MM.1S (cell line): ENCODE measurements around the gene DNAAF5.

Experiments used
- DNase-seq: peaks from one replicate; pipeline ENCODE4 v3.0.0-alpha.2; 2015
- H2AFZ ChIP-seq: fragments of 300-600 bp; sonication (generic); 2 replicates; pipeline ENCODE4 v1.6.0; 2016; ENCODE audit warnings: antibody characterized with exemption, low read length
- H3F3A ChIP-seq: fragments of 300-600 bp; sonication (generic); 2 replicates; pipeline ENCODE4 v1.6.1; 2016; ENCODE audit warnings: mild to moderate bottlenecking, antibody characterized with exemption, low read length, moderate library complexity, mixed read lengths; ENCODE audit not compliant: insufficient read depth
- H3K27ac ChIP-seq: fragments of 300-600 bp; sonication (generic); 2 replicates; pipeline ENCODE4 v1.5.1; 2016; ENCODE audit warnings: mild to moderate bottlenecking, low read length
- H3K27me3 ChIP-seq: fragments of 300-600 bp; sonication (generic); replicated peaks from 2 replicates; pipeline ENCODE4 v1.6.0; 2016; ENCODE audit warnings: low read length; ENCODE audit not compliant: insufficient read depth
- H3K36me3 ChIP-seq: fragments of 300-600 bp; sonication (generic); replicated peaks from 2 replicates; pipeline ENCODE4 v1.6.1; 2016; ENCODE audit warnings: mild to moderate bottlenecking, low read length, mixed read lengths; ENCODE audit not compliant: insufficient read depth
- H3K4me1 ChIP-seq: fragments of 300-600 bp; sonication (generic); 2 replicates; pipeline ENCODE4 v1.6.1; 2016; ENCODE audit warnings: low read length, mixed read lengths
- H3K4me2 ChIP-seq: fragments of 300-600 bp; sonication (generic); 2 replicates; pipeline ENCODE4 v1.6.0; 2016; ENCODE audit warnings: low read depth, low read length
- H3K4me3 ChIP-seq: fragments of 300-600 bp; sonication (generic); 2 replicates; pipeline ENCODE4 v1.5.1; 2016; ENCODE audit warnings: low read length, mixed read lengths
- H3K79me2 ChIP-seq: fragments of 300-600 bp; sonication (generic); 2 replicates; pipeline ENCODE4 v1.6.1; 2016; ENCODE audit warnings: mixed run types, low read length, mixed read lengths
- H3K9ac ChIP-seq: fragments of 300-600 bp; sonication (generic); 2 replicates; pipeline ENCODE4 v1.6.1; 2016; ENCODE audit warnings: low read length, mixed read lengths
- H3K9me2 ChIP-seq: fragments of 300-600 bp; sonication (generic); replicated peaks from 2 replicates; pipeline ENCODE4 v1.6.1; 2016; ENCODE audit warnings: mild to moderate bottlenecking, low read length, mixed read lengths; ENCODE audit not compliant: insufficient read depth
- H3K9me3 ChIP-seq: fragments of 300-600 bp; sonication (generic); replicated peaks from 2 replicates; pipeline ENCODE4 v1.6.1; 2016; ENCODE audit warnings: mild to moderate bottlenecking, low read length, mixed read lengths; ENCODE audit not compliant: insufficient read depth
- H4K20me1 ChIP-seq: fragments of 300-600 bp; sonication (generic); 2 replicates; pipeline ENCODE4 v1.6.1; 2016; ENCODE audit warnings: mild to moderate bottlenecking, low read length, moderate library complexity, mixed read lengths; ENCODE audit not compliant: insufficient read depth
- EZH2 ChIP-seq: fragments of 300-600 bp; sonication (generic); optimal IDR thresholded peaks from 2 replicates; pipeline ENCODE3; 2017; ENCODE audit warnings: low read depth, mild to moderate bottlenecking, antibody characterized with exemption, low read length, mixed read lengths
- EZH2phosphoT487 ChIP-seq: fragments of 300-600 bp; sonication (generic); IDR thresholded peaks from 2 replicates; pipeline ENCODE4 v1.6.1; 2018; ENCODE audit warnings: antibody characterized with exemption, low read length
- TF ChIP-seq, protein P1 (sequence below): fragments of 300-600 bp; sonication (generic); IDR thresholded peaks from 2 replicates; pipeline ENCODE4 v1.5.1; 2016; ENCODE audit warnings: antibody characterized with exemption, low read length, mixed read lengths

The DNAAF5 gene

DNA sequence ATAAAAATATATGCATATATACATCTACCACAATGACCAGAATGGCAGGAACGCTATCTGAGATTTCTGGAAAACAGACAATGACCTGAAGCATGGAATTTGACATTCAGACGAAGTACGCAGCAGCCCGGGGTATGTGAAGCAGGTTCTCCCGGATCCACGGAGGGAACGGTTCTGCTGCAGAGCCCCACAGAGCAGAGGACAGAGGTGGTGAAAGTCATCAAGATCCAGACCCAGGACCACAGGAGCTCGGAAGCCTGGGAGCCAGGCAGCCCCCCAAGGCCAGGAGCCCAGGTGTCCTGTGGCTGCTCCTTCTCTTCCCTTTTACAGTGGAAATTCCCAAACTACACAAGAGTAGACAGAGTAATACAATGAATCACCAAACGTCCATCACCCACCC, 42.1 kb upstream of the DNAAF5 start:
- H2AFZ ChIP-seq, result no peak overlapping the region
- H3K27ac ChIP-seq, result no peak overlapping the region
- TF ChIP-seq, protein P1, sequence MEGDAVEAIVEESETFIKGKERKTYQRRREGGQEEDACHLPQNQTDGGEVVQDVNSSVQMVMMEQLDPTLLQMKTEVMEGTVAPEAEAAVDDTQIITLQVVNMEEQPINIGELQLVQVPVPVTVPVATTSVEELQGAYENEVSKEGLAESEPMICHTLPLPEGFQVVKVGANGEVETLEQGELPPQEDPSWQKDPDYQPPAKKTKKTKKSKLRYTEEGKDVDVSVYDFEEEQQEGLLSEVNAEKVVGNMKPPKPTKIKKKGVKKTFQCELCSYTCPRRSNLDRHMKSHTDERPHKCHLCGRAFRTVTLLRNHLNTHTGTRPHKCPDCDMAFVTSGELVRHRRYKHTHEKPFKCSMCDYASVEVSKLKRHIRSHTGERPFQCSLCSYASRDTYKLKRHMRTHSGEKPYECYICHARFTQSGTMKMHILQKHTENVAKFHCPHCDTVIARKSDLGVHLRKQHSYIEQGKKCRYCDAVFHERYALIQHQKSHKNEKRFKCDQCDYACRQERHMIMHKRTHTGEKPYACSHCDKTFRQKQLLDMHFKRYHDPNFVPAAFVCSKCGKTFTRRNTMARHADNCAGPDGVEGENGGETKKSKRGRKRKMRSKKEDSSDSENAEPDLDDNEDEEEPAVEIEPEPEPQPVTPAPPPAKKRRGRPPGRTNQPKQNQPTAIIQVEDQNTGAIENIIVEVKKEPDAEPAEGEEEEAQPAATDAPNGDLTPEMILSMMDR, result no peak
- no peak for TF ChIP-seq EZH2phosphoT487
- no peak for TF ChIP-seq EZH2
- no peaks in the 10 kb centered on the region for H3K27me3 ChIP-seq
- H3K79me2 ChIP-seq, result no peaks in the 10 kb centered on the region
- H3K9ac ChIP-seq, result no peak overlapping the region
- H3K36me3 ChIP-seq, result no peaks in the 10 kb centered on the region
- no peak overlapping the region for H3K4me2 ChIP-seq
- H3F3A ChIP-seq, result no peaks in the 10 kb centered on the region
- H4K20me1 ChIP-seq, result no peaks in the 10 kb centered on the region
- H3K4me1 ChIP-seq, result no peaks in the 10 kb centered on the region
- H3K9me3 ChIP-seq, result no peaks in the 10 kb centered on the region
- no peak for DNase-seq
- H3K9me2 ChIP-seq, result no peaks in the 10 kb centered on the region
- no peak overlapping the region for H3K4me3 ChIP-seq

DNA sequence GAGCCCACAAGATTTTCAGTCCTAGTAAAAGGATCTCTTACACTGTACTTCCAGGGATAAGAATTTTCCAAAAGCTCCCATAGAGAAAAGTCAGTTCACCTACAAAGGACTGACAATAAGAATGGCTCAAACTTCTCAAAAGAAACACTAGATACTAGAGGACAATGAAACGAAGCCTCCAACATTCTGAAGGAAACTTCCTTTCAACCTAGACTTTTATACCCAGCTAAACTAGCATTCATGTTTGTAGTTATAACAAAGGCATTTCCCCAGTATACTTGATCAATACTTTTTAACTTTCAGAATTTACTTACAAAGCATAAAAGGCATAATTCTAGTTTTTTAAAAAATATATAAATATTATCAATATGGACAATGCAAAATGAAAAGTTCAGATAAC, 41.0 kb upstream of the DNAAF5 start:
- DNase-seq, result no peak
- TF ChIP-seq EZH2, result no peak
- no peak for TF ChIP-seq EZH2phosphoT487
- TF ChIP-seq, protein P1, result no peak

DNA sequence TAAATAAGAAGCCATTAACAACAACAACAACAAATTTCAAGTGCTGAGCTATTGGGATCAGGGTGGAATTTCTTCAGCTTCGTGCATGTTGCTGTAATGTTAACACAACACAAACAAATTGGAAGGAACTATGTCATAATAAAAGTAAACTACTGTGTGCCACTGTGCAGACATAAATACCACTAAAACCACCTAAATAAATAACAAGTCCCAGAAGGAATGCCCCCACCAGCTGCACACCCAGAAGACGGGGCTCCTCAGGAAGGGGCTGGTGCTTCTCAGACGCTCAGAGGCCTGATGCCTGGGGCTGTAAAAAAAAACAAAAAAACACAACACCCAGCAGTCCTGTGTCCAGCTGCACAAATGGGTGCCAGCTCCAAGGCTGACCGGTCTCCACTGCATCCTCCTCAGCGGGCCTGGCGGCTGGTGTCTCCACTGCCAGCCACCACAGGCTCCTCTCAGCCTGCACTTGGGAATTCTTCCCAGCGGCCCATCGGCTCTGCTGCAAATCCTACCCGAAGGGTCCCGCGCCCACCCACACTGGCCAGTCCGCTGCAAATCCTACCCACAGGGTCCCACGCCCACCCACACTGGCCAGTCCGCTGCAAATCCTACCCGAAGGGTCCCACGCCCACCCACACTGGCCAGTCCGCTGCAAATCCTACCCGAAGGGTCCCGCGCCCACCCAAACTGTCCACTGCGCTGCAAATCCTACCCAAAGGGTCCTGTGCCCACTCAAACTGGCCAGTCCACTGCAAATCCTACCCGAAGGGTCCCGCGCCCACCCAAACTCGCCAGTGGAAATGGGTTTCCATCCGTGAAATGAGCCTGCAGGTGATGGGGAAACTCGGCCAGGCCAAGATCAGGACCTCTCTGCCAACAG, 35.8 kb upstream of the DNAAF5 start:
- TF ChIP-seq, protein P1, result no peak
- TF ChIP-seq EZH2phosphoT487, result no peak
- TF ChIP-seq EZH2, result no peak
- Histone ChIP-seq H3K27me3 (no peaks in the 10 kb centered on the region), H4K20me1 (no peaks in the 10 kb centered on the region), H2AFZ (no peak overlapping the region), H3K9ac (no peak overlapping the region), H3K4me2 (no peak overlapping the region), H3K36me3 (no peaks in the 10 kb centered on the region), H3K9me2 (no peaks in the 10 kb centered on the region), H3K4me1 (no peaks in the 10 kb centered on the region), H3K79me2 (no peaks in the 10 kb centered on the region), H3K4me3 (no peak overlapping the region), H3K9me3 (no peaks in the 10 kb centered on the region), H3F3A (no peaks in the 10 kb centered on the region), H3K27ac (no peak overlapping the region)
- no peak for DNase-seq

More for the DNA sequence above, 41.0 kb upstream of the DNAAF5 start:
- Histone ChIP-seq H3K9me2 (no peaks in the 10 kb centered on the region), H3K9ac (no peak overlapping the region), H3K9me3 (no peaks in the 10 kb centered on the region), H3K36me3 (no peaks in the 10 kb centered on the region), H3K27me3 (no peaks in the 10 kb centered on the region), H3K4me1 (no peaks in the 10 kb centered on the region), H3K27ac (no peak overlapping the region), H3K79me2 (no peaks in the 10 kb centered on the region), H4K20me1 (no peaks in the 10 kb centered on the region), H3F3A (no peaks in the 10 kb centered on the region), H3K4me2 (no peak overlapping the region), H3K4me3 (no peak overlapping the region), H2AFZ (no peak overlapping the region)
